Activated naive CD8-positive, alpha-beta T cell treated with anti-CD3 and anti-CD28 coated beads, Interleukin-2, amount 50 U/mL, for 16 hours (primary cell): ENCODE data around the gene SYT17.

Source experiments
- DNase-seq: peaks from one replicate; pipeline ENCODE4 v3.0.0-alpha.2; 2020; ENCODE audit warnings: low read depth, low spot score

SYT17 gene

DNA sequence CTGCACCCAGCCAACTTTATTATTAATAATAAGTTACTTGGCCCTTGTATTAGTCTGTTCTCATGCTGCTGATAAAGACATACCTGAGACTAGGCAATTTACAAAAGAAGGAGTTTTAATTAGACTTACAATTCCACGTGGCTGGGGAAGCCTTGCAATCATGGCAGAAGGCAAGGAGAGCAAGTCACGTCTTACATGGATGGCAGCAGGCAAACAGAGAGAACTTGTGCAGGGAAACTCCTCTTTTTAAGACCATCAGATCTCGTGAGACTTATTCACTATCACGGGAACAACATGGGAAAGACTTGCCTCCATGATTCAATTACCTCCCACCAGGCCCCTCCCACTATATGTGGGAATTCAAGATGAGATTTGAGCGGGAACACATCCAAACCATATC, 47.7 kb downstream of the SYT17 start:
- no peak for DNase-seq

DNA sequence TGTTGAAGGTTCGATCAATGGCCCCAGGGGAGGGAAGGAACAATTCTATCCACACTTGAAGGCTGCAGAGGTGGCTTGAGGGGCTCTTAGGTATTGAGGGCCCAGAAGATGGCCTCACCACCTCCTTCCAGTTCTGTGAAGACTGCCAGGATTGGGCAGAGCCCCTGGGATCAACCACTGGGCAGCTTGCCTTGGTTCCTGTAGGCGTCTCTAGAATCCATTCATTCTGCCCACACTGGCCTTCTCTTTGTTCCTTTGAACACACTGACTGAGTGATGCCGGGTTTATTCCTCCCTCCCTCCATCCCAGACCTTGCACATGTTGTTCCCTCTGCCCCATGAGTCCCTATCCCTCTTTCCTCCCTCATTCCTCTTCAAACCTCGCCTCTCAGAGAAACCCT, 50.5 kb downstream of the SYT17 start:
- DNase-seq = no peak

DNA sequence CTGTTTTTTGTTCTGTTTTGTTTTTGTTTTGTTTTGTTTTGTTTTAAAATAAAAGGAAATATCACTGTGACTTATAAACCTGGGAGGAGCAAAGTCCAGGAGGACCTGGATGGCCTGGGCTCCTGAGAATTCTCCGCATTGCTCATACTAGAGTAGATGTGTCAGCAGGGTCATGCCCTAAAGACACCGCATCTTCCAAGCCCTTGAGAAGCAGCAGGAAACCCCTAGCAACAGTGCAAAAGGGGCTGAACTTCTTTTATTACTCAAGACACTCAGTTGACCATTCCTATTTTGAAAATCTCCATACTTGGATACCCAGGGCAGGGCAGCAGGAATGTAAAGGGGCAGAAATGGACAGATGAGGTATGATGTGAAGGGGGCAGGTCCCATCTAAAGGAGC, 51.8 kb downstream of the SYT17 start:
- no peak for DNase-seq

DNA sequence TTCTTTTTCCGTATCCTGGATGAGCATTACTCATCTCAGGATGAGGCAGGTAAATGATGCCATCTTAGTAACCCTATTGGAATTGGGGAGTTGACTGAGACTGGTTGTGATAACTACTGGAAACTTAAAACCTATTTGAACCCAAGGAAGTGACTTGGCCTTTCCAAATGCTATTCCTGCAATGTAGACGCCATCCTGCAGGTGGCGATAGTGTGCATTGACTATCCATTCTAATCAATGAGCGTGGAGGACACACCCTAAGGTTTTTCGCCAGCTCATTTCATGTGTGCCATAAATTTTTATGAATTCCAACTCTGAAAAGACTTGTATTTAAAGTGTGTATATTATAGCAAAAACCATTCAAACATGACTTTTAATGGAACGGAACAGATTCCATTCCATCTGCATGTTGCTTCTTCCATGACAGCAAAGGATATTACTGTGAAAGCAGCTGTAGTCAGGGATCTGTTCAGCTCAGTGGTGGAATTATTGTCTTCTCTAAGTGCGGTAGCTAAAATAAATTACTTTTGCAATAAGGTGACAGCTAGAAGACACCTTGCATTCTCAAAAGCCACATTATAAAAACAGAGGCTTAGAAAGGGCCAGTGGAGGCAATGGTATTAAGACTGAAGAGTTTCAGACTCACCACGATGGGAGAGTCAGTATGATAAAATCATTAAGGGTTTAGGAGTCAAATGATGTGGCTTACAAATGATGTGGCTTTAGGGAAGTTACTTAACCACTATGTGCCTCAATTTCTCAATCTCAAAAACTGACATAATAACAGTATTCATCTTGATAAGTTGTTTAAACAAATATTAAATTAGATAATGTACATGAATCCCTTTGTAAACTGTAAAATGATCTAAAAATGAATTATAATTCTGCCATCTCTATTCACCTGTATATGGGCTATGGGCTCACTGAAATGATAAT, 55.5 kb downstream of the SYT17 start:
- DNase-seq = no peak

DNA sequence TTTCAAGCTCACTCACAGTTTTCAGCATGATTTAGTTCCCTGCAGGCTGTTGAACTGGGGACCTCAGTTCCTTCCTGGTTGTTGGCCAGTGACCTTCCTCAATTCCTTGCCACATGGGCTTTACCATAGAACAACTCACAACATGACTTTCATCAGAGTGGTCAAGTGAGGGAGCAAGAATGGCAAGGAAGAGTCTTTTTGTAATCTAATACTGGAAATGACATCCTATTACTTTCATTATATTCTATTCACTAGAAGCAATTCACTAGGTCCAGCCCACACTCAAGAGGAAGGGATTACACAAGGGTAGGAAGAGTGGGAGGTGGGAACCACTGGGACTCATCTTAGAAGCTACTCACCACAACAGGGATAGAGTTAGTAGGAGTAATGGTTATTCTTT, 57.6 kb downstream of the SYT17 start:
- DNase-seq = no peak

DNA sequence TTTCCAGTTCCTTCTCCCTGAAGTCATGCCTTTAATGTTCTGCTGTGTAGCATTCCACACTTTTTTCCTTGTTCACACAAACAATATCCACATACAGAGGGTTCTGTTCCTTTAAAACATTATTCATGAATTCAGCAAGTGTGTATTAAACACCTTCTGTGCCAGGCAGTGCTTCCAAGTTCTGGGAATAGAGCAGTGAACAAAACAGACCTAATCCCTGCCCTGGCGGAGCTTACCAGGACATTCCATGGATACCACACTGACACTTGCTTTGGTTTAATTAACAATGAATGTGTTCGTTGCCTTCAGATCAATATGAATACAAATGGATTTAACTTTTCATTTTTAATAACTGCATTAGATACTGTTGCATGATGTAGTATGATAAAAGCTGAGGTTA, 59.6 kb downstream of the SYT17 start:
- DNase-seq = no peak

DNA sequence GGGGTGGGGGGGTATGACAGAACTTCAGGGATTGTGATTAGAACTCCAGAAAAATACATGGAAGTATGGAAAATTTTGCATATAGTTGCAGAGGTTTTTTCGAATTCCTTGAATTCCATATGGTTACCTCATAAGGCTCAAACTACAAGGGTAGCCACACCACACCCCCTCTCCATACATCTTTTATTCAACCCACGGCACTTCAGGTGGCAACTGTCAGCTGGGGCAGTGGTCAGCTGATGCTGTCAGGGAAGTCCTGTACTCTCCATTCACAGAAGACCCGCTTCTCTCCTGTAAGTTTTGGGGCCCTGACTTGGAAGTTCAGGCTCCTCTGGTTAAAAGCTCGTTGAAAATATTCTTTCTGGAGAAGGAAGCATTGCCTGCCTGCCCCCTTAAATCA, 60.0 kb downstream of the SYT17 start:
- DNase-seq = no peak

DNA sequence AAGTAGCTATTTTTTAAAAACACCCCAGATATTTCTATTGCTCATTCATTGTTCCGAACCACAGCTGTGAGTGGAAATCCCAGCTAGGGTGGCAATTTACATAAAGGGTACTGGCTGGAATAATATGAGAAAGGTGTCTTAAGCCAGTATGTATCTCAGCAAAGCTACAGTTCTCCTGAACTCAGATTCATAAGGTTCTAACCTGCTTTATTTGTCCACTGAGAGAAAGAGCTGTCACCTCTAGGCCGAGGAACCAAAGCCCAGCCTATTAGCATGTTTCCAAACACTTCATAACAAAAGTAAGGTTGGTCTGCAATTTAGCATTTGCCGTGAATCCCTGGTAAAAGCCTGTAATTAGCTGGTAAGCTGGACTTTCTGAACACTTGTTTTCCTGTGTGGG, 60.5 kb downstream of the SYT17 start:
- no peak for DNase-seq

DNA sequence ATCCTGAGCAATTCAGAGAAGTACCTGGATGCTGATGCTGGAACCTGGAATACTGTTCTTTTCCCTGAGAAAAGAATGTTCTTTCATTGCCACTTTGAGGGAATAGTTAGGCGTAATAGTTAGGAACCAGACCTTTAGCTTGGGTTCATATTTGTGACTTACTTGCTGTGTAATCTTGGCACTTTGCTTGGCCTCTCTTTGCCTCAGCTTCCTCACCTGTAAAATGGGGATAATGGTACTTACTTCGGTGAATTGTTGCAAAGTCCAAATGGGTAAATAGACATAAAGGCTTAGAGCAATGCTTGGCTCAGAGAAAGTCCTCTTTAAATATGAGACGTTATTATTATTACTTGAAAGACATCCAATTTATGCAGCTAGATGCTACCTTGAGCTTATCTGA, 62.5 kb downstream of the SYT17 start:
- no peak for DNase-seq

DNA sequence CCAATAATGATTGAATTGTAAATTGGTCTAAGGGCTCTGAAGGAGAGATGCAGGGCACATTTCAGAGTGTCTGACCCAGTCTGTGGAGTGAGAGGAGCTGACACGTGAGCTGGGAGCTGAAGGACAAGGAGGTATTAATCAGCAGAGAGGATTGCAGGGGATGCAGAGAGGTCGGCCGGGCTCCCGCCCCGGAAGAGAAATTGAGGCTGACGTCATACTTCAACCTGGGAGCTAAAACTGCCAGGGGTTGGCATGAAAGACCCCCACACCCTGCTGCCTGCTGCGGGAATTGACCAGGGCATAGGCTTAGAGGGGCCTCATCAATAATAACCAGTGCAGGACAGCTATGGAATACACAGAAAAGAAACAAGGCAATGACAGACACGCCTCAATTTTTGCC, 63.8 kb downstream of the SYT17 start:
- no peak for DNase-seq

DNA sequence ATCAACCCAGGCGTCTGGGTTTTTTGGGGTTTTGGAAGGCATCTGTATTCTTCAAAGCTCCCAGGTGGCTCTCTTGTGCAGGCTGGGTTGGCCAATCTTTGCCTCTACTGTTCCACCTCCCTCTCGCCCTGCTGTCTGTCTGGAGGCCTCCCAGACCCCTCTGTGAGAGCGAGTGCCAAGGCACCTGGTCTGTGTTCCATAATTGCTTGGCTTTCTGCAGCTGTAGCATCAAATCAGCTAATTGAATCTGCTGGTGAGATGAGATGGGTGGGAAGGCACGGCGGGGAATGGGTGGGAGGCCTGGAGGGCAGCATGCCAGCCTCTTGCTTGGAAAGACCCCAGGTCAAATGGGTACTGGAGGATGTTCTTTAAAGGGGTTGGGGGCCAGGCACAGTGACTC, 64.9 kb downstream of the SYT17 start:
- no peak for DNase-seq

DNA sequence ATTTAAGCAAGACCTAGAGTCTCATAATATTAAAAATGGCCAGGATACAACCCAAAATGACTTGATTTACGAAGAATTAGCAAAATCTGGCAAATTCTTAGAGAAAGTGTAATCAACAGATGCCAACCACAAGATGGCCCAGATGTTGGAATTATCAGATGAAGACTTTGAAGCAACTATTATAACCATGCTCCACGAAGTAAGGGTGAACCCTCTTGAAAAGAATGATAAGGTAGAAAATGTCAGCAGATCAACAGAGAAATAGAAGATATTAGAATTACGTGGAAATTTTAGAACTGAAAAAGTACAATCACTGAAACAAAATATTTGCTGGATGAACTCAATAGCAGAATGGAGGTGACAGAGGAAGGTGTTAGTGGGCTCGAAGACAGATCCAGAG, 67.4 kb downstream of the SYT17 start:
- no peak for DNase-seq

DNA sequence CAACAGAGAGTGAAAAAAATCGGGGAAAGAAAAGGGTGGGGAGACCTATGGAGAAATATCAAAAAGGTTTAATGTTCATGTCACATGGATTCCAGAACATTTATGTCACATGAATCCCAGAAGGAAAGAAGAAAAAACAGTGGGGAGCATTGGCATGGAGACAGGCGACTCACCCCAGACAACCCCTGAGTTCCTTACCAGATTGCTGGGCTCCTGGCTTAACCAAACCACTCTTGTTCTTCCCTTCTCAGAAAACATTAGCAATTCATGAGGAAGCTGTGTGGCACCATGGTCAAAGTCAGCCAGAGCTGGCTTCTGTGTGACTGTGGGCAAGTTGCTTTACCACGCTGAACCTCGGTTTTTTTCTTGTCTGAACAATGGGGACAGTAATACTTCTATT, 67.8 kb downstream of the SYT17 start:
- no peak for DNase-seq

DNA sequence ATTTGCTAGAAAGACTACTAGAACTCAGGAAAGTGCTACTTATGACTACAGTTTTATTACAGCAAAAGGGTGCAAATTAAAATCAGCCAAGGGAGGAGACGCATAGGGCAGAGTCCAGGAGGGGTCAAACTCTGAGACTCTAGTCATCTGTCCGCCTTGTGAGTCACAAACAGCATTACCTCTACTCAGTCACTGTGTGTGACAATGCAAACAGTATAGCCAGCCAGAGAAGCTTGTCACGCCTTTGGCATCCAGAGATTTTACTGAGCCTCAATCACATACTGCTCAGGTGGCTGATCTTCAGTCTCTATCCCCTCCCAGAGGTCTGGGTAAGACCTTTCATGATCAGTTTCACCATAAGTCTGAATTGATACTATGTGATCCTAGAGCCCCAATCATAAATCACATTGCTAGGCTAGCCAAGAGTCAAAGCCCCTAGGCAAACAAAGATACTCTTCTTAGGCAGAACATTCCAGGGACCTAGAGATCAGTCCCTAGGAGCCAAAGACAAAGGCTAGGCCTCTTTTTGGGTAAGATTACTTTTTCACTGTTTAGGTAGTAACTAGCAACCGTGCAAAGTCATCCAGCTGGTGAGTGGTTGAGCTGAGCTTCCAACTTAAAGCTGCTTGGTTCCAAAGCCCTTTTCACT, 68.6 kb downstream of the SYT17 start:
- DNase-seq = no peak

DNA sequence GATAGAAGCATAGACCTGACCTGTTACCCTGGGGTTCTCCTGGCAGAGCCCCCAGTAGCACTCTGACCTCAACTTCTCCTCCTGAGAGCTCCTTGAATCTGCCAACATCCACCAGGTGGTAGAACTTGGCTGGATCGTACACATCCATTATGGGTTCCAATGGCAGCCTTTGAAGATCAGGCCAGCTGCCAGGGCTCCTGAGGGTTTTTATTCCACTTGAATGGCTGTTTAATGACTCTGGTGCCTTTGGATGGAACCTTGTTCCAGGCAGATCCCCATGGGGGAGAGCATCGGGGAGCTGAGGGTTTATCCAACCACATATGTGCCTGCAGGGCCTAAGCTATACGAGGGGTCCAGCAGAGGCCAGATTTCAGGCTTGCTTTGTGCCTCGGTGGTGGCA, 70.4 kb downstream of the SYT17 start:
- DNase-seq = no peak

DNA sequence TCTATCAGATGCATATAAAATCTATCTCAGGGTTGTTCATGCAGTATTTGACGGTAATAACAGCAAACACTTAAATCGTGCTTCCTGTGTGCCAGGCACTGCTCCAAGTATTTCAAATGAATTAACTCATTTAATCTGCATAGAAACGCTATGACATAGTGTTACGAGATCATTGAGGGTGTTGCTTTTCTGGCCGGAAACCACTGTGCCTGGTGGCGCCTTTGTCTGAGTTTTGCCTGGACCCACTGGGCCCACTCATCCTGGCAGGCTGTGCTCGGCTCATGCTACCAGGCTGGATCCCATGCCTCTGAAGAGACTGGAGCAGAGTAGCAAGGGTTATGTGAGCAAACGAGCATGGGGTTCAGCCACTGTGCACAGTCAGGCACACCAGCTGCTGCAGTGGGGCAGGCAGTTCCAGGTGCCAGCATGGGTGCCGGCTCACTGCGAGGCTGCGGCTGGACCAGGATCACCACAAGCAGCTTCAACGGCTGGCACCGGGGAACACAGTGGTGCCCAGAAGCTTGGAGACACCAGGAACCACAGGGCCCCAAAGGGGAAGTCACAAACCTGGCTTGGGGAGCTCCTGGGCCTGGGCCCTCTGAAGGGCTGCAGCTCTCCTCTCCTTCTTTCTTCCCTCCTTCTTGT, 71.6 kb downstream of the SYT17 start:
- no peak for DNase-seq

DNA sequence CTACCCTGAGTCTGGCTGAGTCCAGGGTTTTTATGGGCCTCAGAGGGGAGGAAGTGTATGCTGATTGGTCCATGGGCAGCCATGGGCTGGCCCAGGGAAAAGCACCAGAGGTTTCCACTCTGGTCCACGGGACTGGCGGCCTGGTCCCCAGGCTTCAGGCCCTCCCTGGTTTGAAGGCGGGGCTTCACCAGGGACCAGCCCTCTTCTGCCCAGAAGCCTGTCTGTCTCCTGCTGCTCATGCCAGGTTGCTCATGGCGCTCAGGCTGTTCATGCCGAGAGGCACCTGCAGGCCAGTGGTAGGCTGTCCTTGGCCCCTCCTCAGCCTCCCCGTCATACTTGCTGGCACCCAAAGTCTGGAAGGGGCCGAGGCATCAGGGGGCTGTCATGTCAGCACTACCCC, 72.5 kb downstream of the SYT17 start:
- no peak for DNase-seq

DNA sequence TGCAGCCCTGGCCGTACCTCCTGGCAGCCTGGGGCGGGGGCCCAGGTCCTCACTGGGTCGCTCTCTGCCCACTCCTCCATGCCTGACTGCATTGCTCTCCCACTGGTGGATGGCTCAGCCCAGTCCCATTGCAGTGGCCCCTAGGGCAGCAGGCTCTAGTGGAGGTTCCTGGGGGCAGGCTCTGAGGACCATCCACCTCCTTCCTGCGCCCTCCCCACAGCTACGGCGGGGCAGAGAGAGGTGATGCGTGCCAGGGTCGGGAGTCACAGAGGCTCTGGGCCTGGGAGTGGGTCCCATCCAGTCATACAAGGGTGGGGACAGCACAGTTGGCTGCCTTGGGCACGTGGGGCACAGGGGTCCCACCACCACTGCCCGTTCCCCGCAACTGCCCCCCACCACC, 73.5 kb downstream of the SYT17 start:
- no peak for DNase-seq

DNA sequence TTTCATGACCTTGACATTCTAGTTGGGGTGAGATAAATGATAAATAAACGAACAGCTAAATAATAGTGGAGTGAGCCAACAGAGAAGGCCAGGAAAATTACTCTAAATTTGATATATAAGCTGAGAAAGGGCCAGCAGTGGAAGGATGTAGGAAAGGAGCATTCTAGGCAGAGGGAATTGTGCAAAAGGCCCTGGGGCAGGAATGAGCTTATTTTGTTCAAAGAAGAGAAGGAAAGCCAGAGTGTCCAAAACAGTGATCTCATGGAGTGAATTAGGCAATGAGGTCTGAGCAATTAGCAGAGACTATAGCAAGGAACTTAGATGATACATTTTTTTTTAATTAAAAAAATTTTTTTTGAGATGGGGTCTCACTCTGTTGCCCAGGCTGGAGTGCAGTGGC, 74.1 kb downstream of the SYT17 start:
- no peak for DNase-seq

DNA sequence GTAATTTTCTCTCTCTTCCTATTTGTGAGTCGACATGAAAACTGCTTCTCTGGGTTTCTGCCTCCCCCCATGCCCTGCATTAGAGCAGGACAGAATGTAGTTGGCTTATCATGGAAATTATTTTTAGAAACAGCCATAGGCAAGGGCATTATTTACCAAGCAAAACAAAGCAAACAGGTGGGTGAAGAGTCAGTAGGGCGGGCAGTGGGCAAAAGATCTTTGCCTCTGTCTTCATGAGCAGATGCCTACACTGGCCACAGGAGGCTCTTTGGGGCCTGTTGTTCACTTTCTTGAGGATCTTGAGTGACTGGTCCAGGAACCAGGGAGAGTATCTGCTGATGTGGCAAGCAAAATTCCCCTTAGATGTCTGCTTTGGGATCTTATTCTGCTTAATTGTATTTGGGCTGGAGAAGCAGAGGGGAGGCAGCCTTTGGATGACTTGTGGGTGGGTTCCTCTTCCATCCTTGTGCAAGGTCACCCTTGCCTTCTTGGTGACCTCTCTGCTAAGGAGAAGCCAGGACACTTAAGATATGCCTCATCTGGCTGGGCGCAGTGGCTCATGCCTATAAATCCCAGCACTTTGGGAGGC, 75.0 kb downstream of the SYT17 start:
- DNase-seq = no peak

DNA sequence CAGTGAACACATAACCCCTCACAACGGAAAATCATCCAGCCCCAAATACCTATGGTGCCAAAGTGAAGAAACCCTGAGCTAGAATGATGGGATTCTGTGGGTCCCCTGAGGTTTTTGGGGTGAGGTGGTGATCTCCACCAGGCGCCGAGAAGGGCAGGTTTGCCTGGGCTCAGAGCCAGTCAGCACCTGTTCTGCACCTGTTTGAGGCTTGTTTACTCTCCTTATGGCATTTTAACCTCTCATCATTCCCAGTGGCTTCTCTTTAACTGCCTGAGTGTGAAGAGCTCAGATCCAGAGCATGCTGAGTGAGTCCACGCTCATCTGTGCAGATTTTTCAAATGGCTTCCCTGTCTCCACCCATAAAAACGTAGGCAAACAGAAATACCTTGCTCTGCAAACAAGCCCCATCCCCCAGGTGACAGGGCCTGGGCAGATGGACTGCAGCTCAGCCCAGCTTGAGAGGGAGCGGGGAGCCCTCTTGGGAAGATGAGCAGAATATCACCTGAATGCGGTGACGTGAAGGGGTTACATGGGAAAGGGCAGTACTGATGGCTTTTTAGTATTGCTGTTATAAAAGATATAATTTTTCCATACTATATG, 77.4 kb downstream of the SYT17 start:
- DNase-seq = no peak

DNA sequence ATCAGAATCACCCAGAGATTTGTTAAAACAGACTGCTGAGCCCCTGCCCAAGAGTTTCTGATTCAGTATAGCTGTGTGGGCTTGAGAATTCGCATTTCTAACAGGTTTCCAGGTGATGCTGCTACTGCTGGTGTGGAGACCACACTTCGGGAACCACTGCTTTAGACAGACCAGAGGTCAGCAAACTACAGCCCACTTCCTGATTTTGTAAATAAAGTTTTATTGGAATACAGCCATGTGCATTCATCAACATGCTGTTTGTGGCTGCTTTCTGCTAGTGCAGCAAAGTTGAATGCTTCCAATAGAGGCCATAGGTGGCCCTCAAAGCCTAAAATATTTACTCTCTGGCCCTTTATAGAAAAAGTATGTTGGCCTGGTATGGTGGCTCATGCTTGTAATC, 84.9 kb downstream of the SYT17 start:
- no peak for DNase-seq
